ENCODE results near the gene BTBD9. TPM values are rescaled to one million over a fixed set of nuclear protein-coding genes. Genes with fewer than 3 reads are reported as not detected.

Gene BTBD9
- polyA plus RNA-seq, 1 donor, result 7.8 TPM

DNA sequence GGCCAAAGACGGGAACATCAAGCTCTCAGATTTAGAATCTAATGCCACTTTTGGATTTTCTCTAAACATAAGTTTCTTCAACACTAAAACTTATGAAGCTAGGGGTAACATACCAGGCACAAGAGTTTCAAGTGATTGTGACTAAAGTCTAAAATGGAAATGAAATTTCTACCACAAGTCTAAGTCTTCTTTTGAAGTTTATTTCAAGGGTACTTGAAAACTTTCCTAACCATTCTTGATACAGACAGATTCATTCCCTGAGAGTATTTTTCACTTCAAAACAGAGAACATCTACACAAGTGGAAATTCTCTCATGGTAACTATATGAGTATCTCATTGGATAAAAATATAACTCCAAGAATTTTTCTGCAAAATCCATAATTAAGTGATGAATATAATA lies 56.2 kb downstream of the BTBD9 start:
- H3K27ac ChIP-seq (ENCODE audit: low read length), result no peak overlapping the region
- H3K4me3 ChIP-seq (ENCODE audit: low read length), result no peak overlapping the region
- no peaks in the 10 kb centered on the region for H3K9me3 ChIP-seq (ENCODE audit: control insufficient read depth, low read depth, low read length)
- H3K27me3 ChIP-seq (ENCODE audit: control insufficient read depth, insufficient read depth, low read length), result no peaks in the 10 kb centered on the region
- H3K36me3 ChIP-seq (ENCODE audit: control insufficient read depth, insufficient read depth, low read length), result peaks cover 5% of the 10 kb centered on the region
- WGBS (ENCODE audit: insufficient coverage, low lambda C conversion rate), result no CpG with 5 or more reads among the region's 1 CpG
- no peaks in the 10 kb centered on the region for H3K4me1 ChIP-seq (ENCODE audit: control insufficient read depth, insufficient read depth, low read length)
- DNase-seq, result no peak

DNA sequence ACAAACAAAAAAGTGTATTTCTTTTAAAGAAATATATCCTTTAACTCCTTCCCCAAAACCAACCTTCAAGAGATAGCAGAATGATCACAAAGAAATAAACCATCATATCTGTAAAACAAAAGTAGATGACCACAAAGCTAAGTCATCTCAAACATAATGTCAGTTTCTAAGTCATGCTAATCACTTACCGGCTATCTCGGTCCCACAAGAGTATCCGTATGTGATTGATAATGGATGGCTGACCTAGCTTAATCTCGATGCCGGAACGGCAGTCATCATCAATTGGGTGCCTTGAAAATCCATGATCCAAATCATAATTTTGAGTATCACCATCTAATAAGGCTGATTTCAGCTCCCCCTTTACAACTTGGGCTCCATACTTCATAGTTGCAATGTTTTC lies 59.7 kb downstream of the BTBD9 start:
- WGBS (ENCODE audit: insufficient coverage, low lambda C conversion rate), result no CpG with 5 or more reads among the region's 6 CpGs
- no peaks in the 10 kb centered on the region for H3K9me3 ChIP-seq (ENCODE audit: control insufficient read depth, low read depth, low read length)
- no peak for DNase-seq
- peaks cover 10% of the 10 kb centered on the region for H3K36me3 ChIP-seq (ENCODE audit: control insufficient read depth, insufficient read depth, low read length)
- no peaks in the 10 kb centered on the region for H3K4me1 ChIP-seq (ENCODE audit: control insufficient read depth, insufficient read depth, low read length)
- no peak overlapping the region for H3K27ac ChIP-seq (ENCODE audit: low read length)
- H3K27me3 ChIP-seq (ENCODE audit: control insufficient read depth, insufficient read depth, low read length), result no peaks in the 10 kb centered on the region
- H3K4me3 ChIP-seq (ENCODE audit: low read length), result no peak overlapping the region

DNA sequence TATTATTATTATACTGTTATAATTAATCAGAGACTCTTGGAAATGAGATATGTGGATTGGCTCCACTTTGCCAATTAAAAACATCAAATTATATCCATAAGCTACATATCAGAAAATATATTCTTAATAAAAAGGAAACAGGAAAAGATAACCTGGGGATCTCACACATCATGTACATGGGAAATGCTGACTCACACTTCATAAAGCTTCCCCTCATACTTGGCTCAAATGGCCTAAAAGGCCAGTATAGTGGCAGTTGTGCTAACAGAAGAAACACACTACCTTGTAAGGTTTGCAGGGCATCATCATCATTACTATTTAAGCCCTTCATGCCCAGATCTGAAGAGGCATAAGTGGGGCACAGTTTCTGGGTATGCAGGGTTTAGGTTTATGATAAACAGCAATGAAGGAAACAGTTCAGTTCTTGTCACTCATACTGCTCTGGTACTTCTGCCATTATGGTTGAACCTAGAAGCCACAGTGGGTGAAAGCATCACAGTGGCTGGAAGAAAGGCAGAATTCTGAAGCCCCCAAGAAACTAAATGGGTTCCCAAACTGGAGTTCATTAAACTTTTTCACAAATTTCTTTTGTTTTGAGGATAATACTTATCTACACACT lies 60.6 kb downstream of the BTBD9 start:
- H3K9me3 ChIP-seq (ENCODE audit: control insufficient read depth, low read depth, low read length), result no peaks in the 10 kb centered on the region
- no peaks in the 10 kb centered on the region for H3K4me1 ChIP-seq (ENCODE audit: control insufficient read depth, insufficient read depth, low read length)
- no peaks in the 10 kb centered on the region for H3K27me3 ChIP-seq (ENCODE audit: control insufficient read depth, insufficient read depth, low read length)
- no peak overlapping the region for H3K27ac ChIP-seq (ENCODE audit: low read length)
- H3K4me3 ChIP-seq (ENCODE audit: low read length), result no peak overlapping the region
- no peak for DNase-seq
- H3K36me3 ChIP-seq (ENCODE audit: control insufficient read depth, insufficient read depth, low read length), result peaks cover 10% of the 10 kb centered on the region

DNA sequence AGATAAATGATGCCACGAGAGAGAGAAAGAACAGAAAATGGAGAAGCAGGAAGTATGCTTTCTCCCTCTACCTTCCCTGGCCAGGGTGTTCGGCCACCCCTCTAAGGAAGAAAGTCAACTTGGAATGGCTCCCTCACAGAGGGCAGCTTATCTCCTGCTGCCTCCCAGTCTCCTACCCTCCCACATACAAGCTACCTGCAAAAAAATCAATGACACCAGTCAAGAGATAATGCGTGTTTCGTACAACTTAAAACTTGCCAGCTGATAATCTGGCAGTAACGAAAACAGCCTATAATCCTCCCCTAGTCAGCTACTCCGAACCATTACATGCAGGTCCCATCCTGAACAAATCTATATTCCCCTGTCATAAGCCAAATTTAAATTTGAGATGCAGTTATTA lies 61.7 kb downstream of the BTBD9 start:
- WGBS (ENCODE audit: insufficient coverage, low lambda C conversion rate), result no CpG with 5 or more reads among the region's 6 CpGs
- DNase-seq, result no peak
- H3K9me3 ChIP-seq (ENCODE audit: control insufficient read depth, low read depth, low read length), result no peaks in the 10 kb centered on the region
- H3K4me3 ChIP-seq (ENCODE audit: low read length), result no peak overlapping the region
- peaks cover 10% of the 10 kb centered on the region for H3K36me3 ChIP-seq (ENCODE audit: control insufficient read depth, insufficient read depth, low read length)
- H3K27ac ChIP-seq (ENCODE audit: low read length), result no peak overlapping the region
- H3K27me3 ChIP-seq (ENCODE audit: control insufficient read depth, insufficient read depth, low read length), result no peaks in the 10 kb centered on the region
- no peaks in the 10 kb centered on the region for H3K4me1 ChIP-seq (ENCODE audit: control insufficient read depth, insufficient read depth, low read length)

DNA sequence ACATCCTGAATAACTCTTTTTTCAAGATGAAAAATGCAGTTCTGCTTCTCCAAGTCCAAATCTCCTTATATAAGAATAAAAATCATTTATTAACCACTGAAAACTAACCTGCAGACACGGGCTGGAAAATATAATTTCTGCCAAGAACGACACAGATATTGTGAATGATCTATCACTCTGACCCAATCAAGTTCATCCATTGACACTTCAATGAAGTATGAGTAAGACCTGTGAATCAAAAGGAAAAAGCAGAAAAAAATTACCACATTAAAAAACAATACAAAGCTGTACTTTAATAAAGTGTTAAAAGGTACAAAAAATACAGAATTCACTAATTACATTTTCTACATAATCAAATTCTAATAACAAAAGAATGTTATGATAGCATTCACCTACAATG lies 62.2 kb downstream of the BTBD9 start:
- Histone ChIP-seq H3K36me3 (ENCODE audit: control insufficient read depth, insufficient read depth, low read length) (peaks cover 10% of the 10 kb centered on the region), H3K4me3 (ENCODE audit: low read length) (no peak overlapping the region), H3K4me1 (ENCODE audit: control insufficient read depth, insufficient read depth, low read length) (no peaks in the 10 kb centered on the region), H3K27me3 (ENCODE audit: control insufficient read depth, insufficient read depth, low read length) (no peaks in the 10 kb centered on the region), H3K9me3 (ENCODE audit: control insufficient read depth, low read depth, low read length) (no peaks in the 10 kb centered on the region), H3K27ac (ENCODE audit: low read length) (no peak overlapping the region)
- 86% methylated on average over 1 of the region's 2 CpGs for WGBS (ENCODE audit: insufficient coverage, low lambda C conversion rate)
- DNase-seq, result no peak

DNA sequence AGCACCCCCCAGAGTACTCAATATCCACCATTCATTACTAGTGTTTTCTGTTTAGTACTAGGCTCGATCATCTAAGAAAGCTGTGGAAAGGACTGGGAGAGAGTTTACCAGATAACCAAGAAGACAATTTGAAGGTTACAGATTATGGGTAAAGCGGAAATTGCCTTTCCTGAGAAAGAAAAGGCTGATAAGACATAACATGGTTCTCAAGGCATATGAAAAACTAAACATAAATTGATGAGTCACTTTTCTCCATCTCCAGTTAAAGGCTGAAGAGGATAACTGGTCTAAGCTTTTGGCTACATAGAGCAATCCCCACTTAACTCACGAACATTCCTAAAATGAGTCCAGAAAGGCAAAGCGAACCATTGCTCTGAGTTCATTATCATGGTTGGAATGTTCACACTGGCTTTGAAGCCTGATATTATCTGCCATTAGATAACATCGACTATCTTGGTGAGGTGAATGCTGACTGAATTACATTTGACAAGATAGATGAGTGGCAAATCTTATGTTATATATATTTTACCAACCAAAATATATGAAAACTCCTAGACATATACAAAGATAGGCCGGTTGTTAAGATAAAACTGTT lies 65.8 kb downstream of the BTBD9 start:
- 86% methylated on average over 1 of the region's 6 CpGs for WGBS (ENCODE audit: insufficient coverage, low lambda C conversion rate)
- Histone ChIP-seq H3K9me3 (ENCODE audit: control insufficient read depth, low read depth, low read length) (no peaks in the 10 kb centered on the region), H3K4me1 (ENCODE audit: control insufficient read depth, insufficient read depth, low read length) (no peaks in the 10 kb centered on the region), H3K27ac (ENCODE audit: low read length) (no peak overlapping the region), H3K36me3 (ENCODE audit: control insufficient read depth, insufficient read depth, low read length) (peaks cover 5% of the 10 kb centered on the region), H3K27me3 (ENCODE audit: control insufficient read depth, insufficient read depth, low read length) (no peaks in the 10 kb centered on the region), H3K4me3 (ENCODE audit: low read length) (no peak overlapping the region)
- DNase-seq, result no peak

DNA sequence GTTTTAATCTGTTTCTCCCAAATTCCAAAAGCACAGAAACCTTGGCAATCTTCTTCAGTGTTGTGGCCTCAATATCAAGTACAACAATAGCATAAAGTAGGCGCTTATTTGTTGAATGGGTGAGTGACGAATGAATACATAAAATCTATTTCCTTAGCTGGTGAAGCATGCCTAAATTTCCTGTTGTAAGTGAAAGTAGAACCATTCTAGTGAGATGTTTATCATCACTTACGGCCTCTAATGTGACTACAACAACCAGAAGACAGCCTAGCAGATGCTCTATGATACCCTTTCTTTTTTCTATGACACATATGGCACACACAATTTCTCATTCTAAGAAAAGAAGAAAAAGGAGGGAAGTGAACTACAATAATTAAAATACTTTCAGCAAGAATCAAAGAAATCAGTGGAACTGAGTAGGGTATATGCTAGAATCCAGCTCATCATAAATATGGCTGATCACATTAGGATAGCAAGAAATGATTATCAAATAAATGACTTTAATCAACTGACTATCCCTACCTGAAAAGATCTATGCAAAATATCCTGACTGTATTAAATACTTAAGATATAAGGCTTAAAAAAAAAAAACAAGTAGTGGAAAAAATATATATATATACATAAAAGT lies 67.4 kb downstream of the BTBD9 start:
- no peaks in the 10 kb centered on the region for H3K9me3 ChIP-seq (ENCODE audit: control insufficient read depth, low read depth, low read length)
- no peak overlapping the region for H3K27ac ChIP-seq (ENCODE audit: low read length)
- WGBS (ENCODE audit: insufficient coverage, low lambda C conversion rate), result no CpG with 5 or more reads among the region's 3 CpGs

DNA sequence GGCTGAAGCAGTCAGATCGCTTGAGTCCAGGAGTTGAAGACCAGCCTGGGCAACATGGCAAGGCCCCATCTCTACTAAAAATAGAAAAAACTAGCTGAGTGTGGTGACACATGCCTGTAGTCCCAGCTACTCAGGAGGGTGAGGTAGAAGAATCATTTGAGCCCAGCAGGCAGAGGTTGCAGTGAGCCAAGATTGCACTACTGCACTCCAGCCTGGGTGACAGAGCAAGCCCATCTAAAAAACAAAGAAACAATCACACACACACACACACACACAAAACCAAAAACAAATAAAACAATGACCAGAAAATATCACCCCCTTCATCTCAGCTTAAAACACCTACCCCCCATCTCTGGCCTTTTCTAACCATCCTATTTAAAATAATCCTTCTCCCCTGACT lies 68.0 kb downstream of the BTBD9 start:
- Histone ChIP-seq H3K4me1 (ENCODE audit: control insufficient read depth, insufficient read depth, low read length) (no peaks in the 10 kb centered on the region), H3K27me3 (ENCODE audit: control insufficient read depth, insufficient read depth, low read length) (no peaks in the 10 kb centered on the region), H3K27ac (ENCODE audit: low read length) (no peak overlapping the region), H3K4me3 (ENCODE audit: low read length) (no peak overlapping the region), H3K9me3 (ENCODE audit: control insufficient read depth, low read depth, low read length) (no peaks in the 10 kb centered on the region), H3K36me3 (ENCODE audit: control insufficient read depth, insufficient read depth, low read length) (no peaks in the 10 kb centered on the region)
- WGBS (ENCODE audit: insufficient coverage, low lambda C conversion rate), result no CpG with 5 or more reads among the region's 1 CpG
- DNase-seq, result no peak

More for the DNA sequence above, 67.4 kb downstream of the BTBD9 start:
- peaks cover 5% of the 10 kb centered on the region for H3K36me3 ChIP-seq (ENCODE audit: control insufficient read depth, insufficient read depth, low read length)
- no peaks in the 10 kb centered on the region for H3K27me3 ChIP-seq (ENCODE audit: control insufficient read depth, insufficient read depth, low read length)
- H3K4me1 ChIP-seq (ENCODE audit: control insufficient read depth, insufficient read depth, low read length), result no peaks in the 10 kb centered on the region
- H3K4me3 ChIP-seq (ENCODE audit: low read length), result no peak overlapping the region
- no peak for DNase-seq

DNA sequence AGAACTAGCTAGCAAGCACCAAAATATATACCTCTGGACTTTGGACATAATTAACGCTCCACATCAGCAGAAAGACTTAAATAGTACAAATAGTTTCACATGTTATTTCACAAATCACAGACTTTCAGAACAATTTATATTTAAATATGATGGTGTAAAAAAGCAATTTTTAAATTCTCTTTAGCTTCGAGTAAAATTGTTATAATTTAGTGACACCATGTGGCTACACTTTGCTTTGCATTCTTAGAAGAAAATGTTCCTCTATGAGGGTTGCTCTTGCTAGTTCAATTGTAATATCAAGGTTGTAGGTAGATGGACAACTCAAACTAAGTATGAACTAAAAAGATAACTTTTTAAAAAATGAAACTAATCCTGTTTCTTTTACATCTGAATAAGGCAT lies 69.0 kb downstream of the BTBD9 start:
- no peaks in the 10 kb centered on the region for H3K36me3 ChIP-seq (ENCODE audit: control insufficient read depth, insufficient read depth, low read length)
- H3K4me3 ChIP-seq (ENCODE audit: low read length), result no peak overlapping the region
- no peaks in the 10 kb centered on the region for H3K4me1 ChIP-seq (ENCODE audit: control insufficient read depth, insufficient read depth, low read length)
- H3K27ac ChIP-seq (ENCODE audit: low read length), result no peak overlapping the region
- 0% methylated on average over 1 of the region's 2 CpGs for WGBS (ENCODE audit: insufficient coverage, low lambda C conversion rate)
- H3K9me3 ChIP-seq (ENCODE audit: control insufficient read depth, low read depth, low read length), result no peaks in the 10 kb centered on the region
- DNase-seq, result no peak
- no peaks in the 10 kb centered on the region for H3K27me3 ChIP-seq (ENCODE audit: control insufficient read depth, insufficient read depth, low read length)

DNA sequence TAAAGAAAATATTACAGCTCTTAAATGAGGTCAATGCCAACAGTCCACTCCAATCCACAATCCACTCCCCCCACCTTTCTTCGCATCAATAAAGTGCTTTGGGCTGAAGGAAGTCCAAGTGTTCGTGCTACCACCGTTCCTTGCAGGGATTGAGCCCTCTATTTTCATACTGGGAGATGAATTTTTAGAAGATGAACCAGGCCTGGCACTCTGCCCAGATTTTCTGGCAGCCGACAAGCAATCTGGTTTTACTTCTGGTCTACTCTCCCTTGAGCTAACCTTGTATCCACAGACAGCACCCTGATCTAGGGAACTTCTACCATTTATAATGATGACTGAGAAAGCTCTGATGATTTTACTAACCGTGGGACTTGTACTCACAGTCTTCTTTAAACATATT lies 72.3 kb downstream of the BTBD9 start:
- Histone ChIP-seq H3K27me3 (ENCODE audit: control insufficient read depth, insufficient read depth, low read length) (no peaks in the 10 kb centered on the region), H3K36me3 (ENCODE audit: control insufficient read depth, insufficient read depth, low read length) (no peaks in the 10 kb centered on the region), H3K27ac (ENCODE audit: low read length) (no peak overlapping the region), H3K9me3 (ENCODE audit: control insufficient read depth, low read depth, low read length) (no peaks in the 10 kb centered on the region), H3K4me1 (ENCODE audit: control insufficient read depth, insufficient read depth, low read length) (no peaks in the 10 kb centered on the region), H3K4me3 (ENCODE audit: low read length) (no peak overlapping the region)
- WGBS (ENCODE audit: insufficient coverage, low lambda C conversion rate), result 60% methylated on average over 1 of the region's 5 CpGs
- DNase-seq, result peak; percentile 7 to 20
